ENCODE data around the gene NUPR2.

Gene NUPR2

DNA sequence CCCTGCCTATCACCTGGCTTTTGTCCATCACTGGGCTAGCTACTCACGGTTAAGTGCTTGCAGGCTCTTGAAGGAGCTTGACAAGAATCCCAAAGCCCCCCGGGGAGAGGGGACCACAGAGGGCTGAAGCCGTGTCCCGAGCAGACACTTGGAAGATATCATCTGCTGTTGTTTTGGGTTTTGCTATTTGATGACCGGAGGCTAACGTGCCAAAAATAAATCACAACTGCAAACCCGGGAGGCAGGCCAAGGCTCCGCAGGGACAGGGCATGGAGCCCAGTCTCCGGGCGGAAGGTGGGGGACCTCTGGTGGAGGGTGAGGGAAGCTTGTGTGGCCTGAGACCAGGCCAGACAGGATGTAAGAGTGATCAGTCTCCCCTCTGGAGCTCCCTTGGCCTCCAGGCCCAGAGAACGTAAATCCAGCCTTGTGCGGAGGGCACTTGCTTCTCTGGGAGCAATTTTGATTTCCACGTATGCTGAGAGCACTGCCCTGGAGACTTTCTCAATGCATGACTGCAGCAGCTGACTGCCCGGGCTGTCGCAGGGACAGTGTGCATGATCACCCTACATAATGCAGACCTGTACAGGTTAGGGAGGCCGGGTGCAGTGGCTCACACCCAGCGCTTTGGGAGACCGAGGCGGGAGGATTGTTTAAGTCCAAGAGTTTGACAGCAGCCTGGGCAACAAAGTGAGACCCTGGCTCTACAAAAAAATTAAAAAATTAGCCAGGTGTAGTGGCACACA is 23.3 kb downstream of the NUPR2 start, which contains the start of gene PHKG1:
PHKG1 (minus strand) TSS at position 164 of the 743 bp plus-strand sequence. CDS start 4,011 bp downstream, outside the sequence.
- TF ChIP-seq, protein P1, sequence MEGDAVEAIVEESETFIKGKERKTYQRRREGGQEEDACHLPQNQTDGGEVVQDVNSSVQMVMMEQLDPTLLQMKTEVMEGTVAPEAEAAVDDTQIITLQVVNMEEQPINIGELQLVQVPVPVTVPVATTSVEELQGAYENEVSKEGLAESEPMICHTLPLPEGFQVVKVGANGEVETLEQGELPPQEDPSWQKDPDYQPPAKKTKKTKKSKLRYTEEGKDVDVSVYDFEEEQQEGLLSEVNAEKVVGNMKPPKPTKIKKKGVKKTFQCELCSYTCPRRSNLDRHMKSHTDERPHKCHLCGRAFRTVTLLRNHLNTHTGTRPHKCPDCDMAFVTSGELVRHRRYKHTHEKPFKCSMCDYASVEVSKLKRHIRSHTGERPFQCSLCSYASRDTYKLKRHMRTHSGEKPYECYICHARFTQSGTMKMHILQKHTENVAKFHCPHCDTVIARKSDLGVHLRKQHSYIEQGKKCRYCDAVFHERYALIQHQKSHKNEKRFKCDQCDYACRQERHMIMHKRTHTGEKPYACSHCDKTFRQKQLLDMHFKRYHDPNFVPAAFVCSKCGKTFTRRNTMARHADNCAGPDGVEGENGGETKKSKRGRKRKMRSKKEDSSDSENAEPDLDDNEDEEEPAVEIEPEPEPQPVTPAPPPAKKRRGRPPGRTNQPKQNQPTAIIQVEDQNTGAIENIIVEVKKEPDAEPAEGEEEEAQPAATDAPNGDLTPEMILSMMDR (conservative IDR thresholded peaks at IDR 0.05) = peak; percentile 93
- H3K27ac ChIP-seq = peak within 1 kb of the TSS; percentile 80

DNA sequence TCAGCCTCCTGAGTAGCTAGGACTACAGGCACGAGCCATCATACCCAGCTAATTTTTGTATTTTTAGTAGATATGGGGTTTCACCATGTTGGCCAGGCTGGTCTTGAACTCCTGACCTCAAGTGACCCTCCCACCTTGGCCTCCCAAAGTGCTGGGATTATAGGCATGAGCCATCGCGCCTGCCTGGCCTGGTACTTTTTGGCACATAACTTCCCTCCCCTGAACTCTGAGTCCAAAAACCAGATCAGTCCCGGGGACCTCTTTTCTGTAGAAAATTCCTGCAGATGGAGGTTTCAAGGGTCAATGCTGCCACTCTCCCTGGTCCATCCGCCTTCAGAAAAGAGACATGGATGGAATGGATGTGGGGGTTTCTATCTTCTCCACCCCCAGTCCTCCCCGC is 23.8 kb downstream of the NUPR2 start:
- H3K27ac ChIP-seq = peak overlapping the region; percentile 80

DNA sequence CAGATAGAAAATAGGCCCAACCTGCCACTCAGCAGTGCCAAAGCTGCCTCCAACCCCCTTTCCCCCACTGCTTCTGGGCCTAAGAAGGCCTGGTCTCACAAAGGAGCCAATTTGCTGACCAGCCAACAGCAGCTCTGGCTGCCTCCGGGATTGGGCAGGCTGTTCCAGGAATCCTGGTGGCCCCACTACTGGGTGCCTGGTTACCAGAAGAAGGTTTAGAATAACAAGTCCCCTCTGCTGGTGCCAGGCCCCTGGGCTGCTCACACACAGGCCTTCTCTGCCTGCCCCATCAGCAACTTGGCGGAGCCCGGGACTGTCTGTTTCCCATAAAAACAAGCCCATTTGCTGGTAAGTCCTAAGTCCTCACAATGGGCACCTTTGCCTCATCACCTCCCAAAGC is 24.6 kb downstream of the NUPR2 start:
- H3K27ac ChIP-seq = peak overlapping the region; percentile 80
- TF ChIP-seq, protein P1 (conservative IDR thresholded peaks at IDR 0.05) = no peak

DNA sequence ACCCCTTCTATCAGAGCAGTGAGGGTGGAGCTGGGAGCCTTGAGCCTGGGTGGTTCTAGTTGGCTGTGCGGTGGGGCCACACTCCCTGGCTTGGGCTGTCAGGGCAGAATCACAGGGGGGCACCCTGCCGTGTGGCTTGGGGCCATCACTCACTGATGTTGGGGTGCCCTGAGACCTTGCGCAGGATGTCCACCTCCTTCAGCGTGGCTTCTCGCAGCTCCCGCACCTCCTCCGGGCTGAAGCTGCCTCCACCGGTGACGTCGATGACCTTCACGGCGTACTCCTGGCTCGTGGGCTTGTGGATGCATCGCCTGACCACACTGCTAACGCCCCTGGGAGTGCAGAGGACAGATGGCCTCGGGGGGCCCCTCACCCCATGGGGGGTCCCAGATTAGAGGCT is 28.8 kb downstream of the NUPR2 start:
- TF ChIP-seq, protein P1 (conservative IDR thresholded peaks at IDR 0.05) = no peak

DNA sequence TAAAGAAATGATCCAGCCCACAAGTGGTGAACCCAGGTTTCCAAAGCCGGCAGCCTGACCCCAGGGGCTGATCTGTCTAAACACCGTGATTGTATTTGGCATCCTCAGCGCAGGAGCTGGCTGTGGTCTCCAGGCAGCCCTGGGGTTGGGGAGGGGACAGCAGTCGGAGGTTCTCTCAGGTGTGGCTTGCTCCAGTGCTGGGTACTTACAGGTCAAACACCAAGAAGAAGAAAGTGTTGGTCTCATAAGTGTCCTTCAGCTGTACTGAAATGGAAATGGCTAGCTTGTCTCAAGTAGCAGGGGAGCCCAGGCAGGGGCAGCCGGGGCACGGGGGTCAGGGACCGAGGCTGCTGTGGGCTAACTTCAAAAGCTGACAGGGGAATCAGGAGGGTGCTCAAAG is 29.5 kb downstream of the NUPR2 start:
- TF ChIP-seq, protein P1 (conservative IDR thresholded peaks at IDR 0.05) = no peak
- H3K27ac ChIP-seq = no peak overlapping the region

More for the DNA sequence above, 28.8 kb downstream of the NUPR2 start:
- H3K27ac ChIP-seq = no peak overlapping the region

DNA sequence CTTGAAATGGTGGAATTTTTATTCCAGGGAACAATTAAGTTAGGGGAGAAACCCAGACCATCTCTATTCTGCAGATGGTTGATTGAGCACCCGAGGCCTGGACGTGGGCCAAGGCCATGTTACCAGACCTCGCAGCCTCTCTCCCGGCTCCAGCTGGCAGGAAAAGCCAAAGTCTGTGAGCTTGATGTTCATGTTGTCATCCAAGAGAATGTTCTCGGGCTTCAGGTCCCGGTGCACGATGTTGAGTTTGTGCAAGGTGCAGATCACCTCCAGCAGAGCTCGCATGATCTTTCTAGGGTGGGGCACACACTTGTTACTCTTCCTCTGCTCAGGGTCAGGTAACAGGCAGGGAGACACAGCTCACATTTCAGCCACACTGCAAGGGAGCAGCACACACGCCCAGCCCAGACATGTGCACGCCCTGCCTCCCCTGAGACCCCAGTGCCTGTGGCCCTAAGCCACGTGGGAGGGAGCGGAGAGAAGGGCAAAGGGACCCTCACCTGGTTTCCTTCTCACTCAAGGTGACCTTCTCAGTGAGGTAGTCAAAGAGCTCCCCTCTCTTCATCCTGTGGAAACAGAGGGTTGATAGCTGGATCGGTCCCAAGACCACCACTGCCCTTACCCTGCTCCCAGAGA is 32.9 kb downstream of the NUPR2 start:
- TF ChIP-seq, protein P1 (conservative IDR thresholded peaks at IDR 0.05) = no peak
- peak overlapping the region; percentile 96; the same call in 1 of the 2 replicates for H3K27ac ChIP-seq

DNA sequence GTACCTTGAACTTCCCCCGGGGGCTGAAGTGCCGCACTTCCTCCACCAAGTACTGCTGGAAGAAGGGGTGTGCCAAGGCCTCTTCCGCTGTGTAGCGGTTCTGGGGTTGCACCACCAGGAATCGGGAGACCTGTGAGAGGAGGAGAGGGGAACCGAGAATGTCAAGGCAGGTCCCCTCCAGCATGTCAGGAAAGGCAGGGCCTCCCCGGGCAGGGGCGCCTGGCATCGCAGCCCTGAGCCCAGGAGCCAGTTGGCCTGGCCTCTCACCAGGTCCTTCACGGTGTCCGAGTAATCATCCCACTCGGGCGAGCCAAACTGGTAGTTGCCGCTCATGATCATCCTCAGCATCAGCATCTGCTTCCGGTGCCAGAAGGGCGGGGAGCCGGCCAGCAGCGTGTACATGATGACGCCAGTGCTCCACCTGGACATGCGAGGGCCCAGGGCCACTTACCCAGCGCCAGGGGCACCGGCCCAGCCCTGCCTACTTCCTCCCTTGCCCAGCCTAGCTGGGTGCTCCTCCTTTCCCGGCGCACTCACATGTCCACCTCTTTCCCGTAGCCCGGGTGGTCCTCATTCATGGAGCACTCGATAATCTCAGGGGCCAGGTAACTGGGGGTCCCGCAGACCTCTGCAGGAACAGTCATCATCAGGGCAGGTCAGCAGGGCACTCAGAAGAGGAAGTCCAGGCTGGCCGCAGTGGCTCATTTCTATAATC is 34.4 kb downstream of the NUPR2 start:
- peak overlapping the region; percentile 96 for H3K27ac ChIP-seq
- TF ChIP-seq, protein P1 (conservative IDR thresholded peaks at IDR 0.05) = no peak

DNA sequence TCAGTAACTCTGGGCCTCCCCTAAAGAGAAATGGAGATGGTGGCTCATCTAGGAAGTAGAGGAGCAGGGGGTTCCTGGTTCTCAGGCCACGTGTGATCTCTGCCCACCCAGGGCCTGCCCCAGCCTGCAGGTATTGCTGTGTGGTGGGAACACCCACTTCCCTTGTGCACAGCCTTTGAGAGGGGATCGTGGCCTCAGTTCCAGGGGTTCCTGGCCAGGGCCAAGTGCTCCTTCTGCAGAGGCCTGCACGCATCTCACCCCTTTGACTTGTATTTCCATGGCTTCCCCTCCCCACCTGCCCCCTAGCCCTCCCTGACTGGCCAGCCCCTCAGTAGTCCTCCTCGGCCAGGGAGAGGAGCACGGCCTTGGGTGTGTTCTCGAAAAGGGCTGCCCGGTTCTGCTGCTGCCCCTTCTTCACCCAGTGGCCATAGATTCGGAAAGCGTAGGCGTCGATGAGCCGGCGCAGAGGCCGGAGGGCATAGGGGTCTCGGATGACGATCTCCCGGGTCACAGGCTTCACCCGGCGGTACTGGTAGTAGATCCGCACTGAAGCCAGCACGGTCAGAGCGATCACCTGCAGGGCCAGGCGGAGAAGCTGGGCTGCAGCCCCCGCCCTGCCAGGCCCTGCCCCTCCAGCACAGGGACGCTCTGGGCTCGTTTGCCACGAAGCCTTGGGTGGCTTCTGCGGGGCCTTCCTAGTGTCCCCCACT is 35.3 kb downstream of the NUPR2 start:
- H3K27ac ChIP-seq = peak overlapping the region; percentile 96

All from VCaP (cell line).